K562 (cell line): ENCODE measurements around the gene LRRC71. TPM values are rescaled to one million over a fixed set of nuclear protein-coding genes. Genes with fewer than 3 reads are reported as not detected.

Experiments used
- BACH1 ChIP-seq: fragments of 200-800 bp; sonication (Bioruptor generic); IDR thresholded peaks from 2 replicates; pipeline ENCODE4 v1.6.1; 2016; ENCODE audit warnings: missing genetic modification characterization, missing compliant biosample characterization
- E2F4 ChIP-seq: sonication (generic); formaldehyde crosslinking; IDR thresholded peaks from 2 replicates; pipeline ENCODE4 v1.8.0; 2022; ENCODE audit warnings: mild to moderate bottlenecking, low read depth, missing genetic modification reagents
- EHMT2 ChIP-seq: fragments of 450-650 bp; IDR thresholded peaks from 2 replicates; pipeline ENCODE4 v1.6.1; 2018; ENCODE audit warnings: antibody characterized with exemption
- ELK1 ChIP-seq: sonication (generic); formaldehyde crosslinking; IDR thresholded peaks from 2 replicates; pipeline ENCODE4 v1.8.1; 2022; ENCODE audit warnings: missing genetic modification reagents
- FOXM1 ChIP-seq, 2 experiments: fragments of 450-650 bp in 1 of 2; sonication (generic) in 1 of 2; formaldehyde crosslinking in 1 of 2; IDR thresholded peaks; 2 replicates each; pipeline versions ENCODE4 v1.6.1 to v1.9.0; 2017 to 2022; ENCODE audit warnings: low read depth in 2 of 2, mild to moderate bottlenecking in 2 of 2, missing genetic modification reagents in 1 of 2, moderate library complexity in 1 of 2
- FOXP4 ChIP-seq: sonication (generic); formaldehyde crosslinking; IDR thresholded peaks from 2 replicates; pipeline ENCODE4 v1.8.0; 2022; ENCODE audit warnings: mild to moderate bottlenecking, missing genetic modification reagents, borderline replicate concordance
- GTF2F1 ChIP-seq: IDR thresholded peaks from 2 replicates; pipeline ENCODE4 v1.6.1; 2011; ENCODE audit warnings: low read depth, low read length, improper control_type of control experiment
- HDGF ChIP-seq: fragments of 450-650 bp; IDR thresholded peaks from 2 replicates; pipeline ENCODE4 v1.6.1; 2016
- NR0B1 ChIP-seq: fragments of 450-650 bp; IDR thresholded peaks from one replicate; pipeline ENCODE4 v1.6.1; 2018; ENCODE audit warnings: mild to moderate bottlenecking, moderate library complexity; ENCODE audit not compliant: partially characterized antibody
- OTX1 ChIP-seq: fragments of 450-650 bp; formaldehyde crosslinking; IDR thresholded peaks from 2 replicates; pipeline ENCODE4 v1.4.0; 2022; ENCODE audit warnings: mild to moderate bottlenecking
- RERE ChIP-seq: sonication (generic); formaldehyde crosslinking; IDR thresholded peaks from 2 replicates; pipeline ENCODE4 v1.8.0; 2023; ENCODE audit warnings: missing genetic modification reagents, mild to moderate bottlenecking, borderline replicate concordance
- SMARCB1 ChIP-seq: IDR thresholded peaks from 2 replicates; pipeline ENCODE4 v1.6.1; 2011; ENCODE audit warnings: improper control_type of control experiment, low read depth; ENCODE audit not compliant: insufficient read length
- SRSF1 ChIP-seq: fragments of 200-400 bp; formaldehyde crosslinking; IDR thresholded peaks from 2 replicates; pipeline ENCODE4 v1.6.1; 2017; ENCODE audit warnings: mild to moderate bottlenecking, low read depth, low read length, moderate library complexity
- TAF7 ChIP-seq: fragments of 450-650 bp; IDR thresholded peaks from 2 replicates; pipeline ENCODE4 v1.6.1; 2016; ENCODE audit warnings: missing genetic modification characterization, missing compliant biosample characterization
- YBX1 ChIP-seq: fragments of 450-650 bp; IDR thresholded peaks from 2 replicates; pipeline ENCODE4 v1.7.1; 2016; ENCODE audit warnings: mild to moderate bottlenecking
- ZC3H4 ChIP-seq: sonication (generic); formaldehyde crosslinking; IDR thresholded peaks from 2 replicates; pipeline ENCODE4 v1.9.0; 2021; ENCODE audit warnings: missing genetic modification reagents, borderline replicate concordance
- ZNF143 ChIP-seq: sonication (generic); formaldehyde crosslinking; IDR thresholded peaks from 2 replicates; pipeline ENCODE4 v1.9.0; 2022; ENCODE audit warnings: mild to moderate bottlenecking, missing genetic modification reagents
- ZNF41 ChIP-seq: fragments of 250-450 bp; sonication (Bioruptor Pico); conservative IDR thresholded peaks from 2 replicates; pipeline ENCODE4 v1.4.0; 2020; ENCODE audit warnings: mild to moderate bottlenecking
- polyA plus RNA-seq, 8 experiments: library from polyadenylated mRNA; depleted of rRNA in 4 of 8; stranded (reverse) in 5 of 8; unstranded in 3 of 8; fragments of >200 nt; fragmentation: Nextera tagmentation in 2 of 8; fragmentation: Illumina TruSeq in 1 of 8; extraction: Ambion mirVana in 2 of 8; extraction: Trizol in 1 of 8; gene quantifications; 2 replicates each; pipeline versions ENCODE4 v1.2.1 to v1.2.3, GENCODE V29; 2011 to 2014; ENCODE audit warnings: inconsistent platforms in 1 of 8, missing spikeins in 1 of 8
- total RNA-seq, 7 experiments: library from RNA; depleted of rRNA in 6 of 7; stranded (reverse); fragments of >200 nt in 6 of 7; fragmentation: Illumina TruSeq in 2 of 7; extraction: Trizol in 2 of 7; gene quantifications; 2 replicates each; pipeline versions ENCODE4 v1.2.1 to v1.2.3, GENCODE V29; 2011 to 2021; ENCODE audit warnings: low replicate concordance in 1 of 7

The LRRC71 gene
- total and polyA plus RNA-seq, 9 of the 15 experiments (the other 6 are each of a cell fraction or from before 2014, with no cell fraction given) = 0.06 to 1.2 (median 0.51) TPM; not detected in 1

DNA sequence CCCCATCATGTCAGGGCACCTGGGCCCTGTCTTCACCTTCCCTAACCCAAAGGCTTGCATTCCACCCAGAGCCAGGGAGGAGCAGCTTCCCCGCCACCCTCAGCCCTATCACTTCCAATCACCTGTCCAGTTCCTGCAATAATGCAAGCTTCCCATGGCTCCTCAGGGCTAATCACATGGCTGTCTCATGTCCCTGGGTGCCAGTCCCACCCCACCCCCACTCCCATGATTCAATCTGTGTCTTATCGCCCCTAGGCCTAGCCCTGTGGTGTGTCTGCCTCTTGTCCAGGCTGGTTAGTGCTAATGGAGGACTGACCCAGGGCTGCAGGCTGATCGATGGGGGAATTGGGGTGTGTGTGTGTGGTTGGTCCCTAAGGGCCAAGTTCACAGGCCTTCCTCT is 37.9 kb upstream of the LRRC71 start (continued):
- no peak for TF ChIP-seq YBX1
- no peak for TF ChIP-seq ZNF41 (CRISPR knock-in tag)
- no peak for TF ChIP-seq SMARCB1
- no peak for TF ChIP-seq GTF2F1
- TF ChIP-seq BACH1 (tag) = no peak
- no peak; the same call in 1 of the 2 replicates for TF ChIP-seq ZNF143 (CRISPR knock-in tag)
- TF ChIP-seq RERE (CRISPR knock-in tag) = no peak
- TF ChIP-seq EHMT2 = no peak
- no peak for TF ChIP-seq FOXP4 (CRISPR knock-in tag)
- TF ChIP-seq ELK1 (CRISPR knock-in tag) = no peak
- TF ChIP-seq ZC3H4 (CRISPR knock-in tag) = no peak
- 0 out of 2 replicates have a peak, but pooled peaks have one; percentile 59 for TF ChIP-seq HDGF
- TF ChIP-seq E2F4 (CRISPR knock-in tag) = no peak
- TF ChIP-seq SRSF1 = no peak
- no peak for TF ChIP-seq FOXM1 (IDR thresholded peaks at IDR 0.05; ENCODE audit: low read depth)
- TF ChIP-seq FOXM1 (CRISPR knock-in tag; IDR thresholded peaks at IDR 0.05; ENCODE audit: low read depth) = no peak
- no peak for TF ChIP-seq OTX1 (CRISPR knock-in tag)
- no peak for TF ChIP-seq NR0B1
- TF ChIP-seq TAF7 (tag) = no peak
